HCT116 (cell line): ENCODE measurements around the gene STING1.

Experiments
- CBX3 ChIP-seq: IDR thresholded peaks from 2 replicates; pipeline ENCODE4 v1.6.1; 2012; ENCODE audit warnings: low read depth
- CTCF ChIP-seq, 3 experiments: fragments of 200-600 bp in 1 of 3; sonication (generic) in 1 of 3; IDR thresholded peaks in 2 of 3; conservative IDR thresholded peaks in 1 of 3; 2 replicates each; pipeline ENCODE4 v1.5.1; 2012 to 2017; ENCODE audit warnings: low read depth in 2 of 3, low read length in 2 of 3, antibody characterized with exemption in 1 of 3, borderline replicate concordance in 1 of 3, control low read depth in 1 of 3, mild to moderate bottlenecking in 1 of 3, mixed read lengths in 1 of 3, mixed run types in 1 of 3, moderate library complexity in 1 of 3; ENCODE audit not compliant: insufficient read depth in 1 of 3
- EGR1 ChIP-seq: IDR thresholded peaks from 2 replicates; pipeline ENCODE4 v1.6.1; 2012; ENCODE audit warnings: low read depth
- MAX ChIP-seq: IDR thresholded peaks from 2 replicates; pipeline ENCODE4 v1.6.1; 2012
- POLR2AphosphoS5 ChIP-seq: IDR thresholded peaks from 2 replicates; pipeline ENCODE4 v1.6.1; 2011; ENCODE audit warnings: mild to moderate bottlenecking, low read depth, low read length, moderate library complexity
- RAD21 ChIP-seq: IDR thresholded peaks from 2 replicates; pipeline ENCODE4 v1.6.1; 2012; ENCODE audit warnings: low read depth, mild to moderate bottlenecking
- SIN3A ChIP-seq: IDR thresholded peaks from 2 replicates; pipeline ENCODE4 v1.6.1; 2012; ENCODE audit warnings: low read depth
- YY1 ChIP-seq: IDR thresholded peaks from 2 replicates; pipeline ENCODE4 v1.6.1; 2011; ENCODE audit warnings: low read length, low read depth, moderate library complexity, mild to moderate bottlenecking; ENCODE audit not compliant: insufficient replicate concordance; ENCODE audit errors: extremely low read depth

- TF ChIP-seq SIN3A, result no peak
- no peak for TF ChIP-seq POLR2AphosphoS5
- no peak for TF ChIP-seq MAX
- TF ChIP-seq CTCF (IDR thresholded peaks at IDR 0.05 in 2 of 3, conservative IDR thresholded peaks at IDR 0.05 in 1 of 3; ENCODE audit: borderline replicate concordance in 1 of 3, insufficient read depth in 1 of 3, low read depth in 2 of 3, low read length in 2 of 3), result no peak
- TF ChIP-seq RAD21, result no peak
- no peak for TF ChIP-seq YY1
- no peak for TF ChIP-seq EGR1
- no peak for TF ChIP-seq CBX3
These were observed 22.1 kb downstream of the STING1 start for GRCh38 chr5:139460455-139460854.
